Hepatocyte (in vitro differentiated cells): ENCODE results near the gene HTR3D. TPM values are rescaled to one million over a fixed set of nuclear protein-coding genes. Genes with fewer than 3 reads are reported as not detected.

Source experiments
- DNase-seq: peaks from one replicate; pipeline ENCODE4 v3.0.0-alpha.2; 2016; ENCODE audit warnings: low spot score
- H2AFZ ChIP-seq: fragments of 200-600 bp; sonication (generic); 2 replicates; pipeline ENCODE4 v1.6.0; 2016; ENCODE audit warnings: antibody characterized with exemption, mild to moderate bottlenecking
- H3K27ac ChIP-seq: fragments of 200-600 bp; sonication (generic); 2 replicates; pipeline ENCODE4 v1.5.1; 2016; ENCODE audit warnings: mild to moderate bottlenecking
- H3K27me3 ChIP-seq: fragments of 200-600 bp; sonication (generic); 2 replicates; pipeline ENCODE4 v1.6.1; 2016
- H3K36me3 ChIP-seq: fragments of 200-600 bp; sonication (generic); replicated peaks from 2 replicates; pipeline ENCODE4 v1.5.1; 2016; ENCODE audit warnings: low read depth; ENCODE audit not compliant: insufficient read depth
- H3K4me1 ChIP-seq: fragments of 200-600 bp; sonication (generic); 2 replicates; pipeline ENCODE4 v1.5.1; 2016; ENCODE audit warnings: mild to moderate bottlenecking, moderate library complexity; ENCODE audit not compliant: insufficient read depth
- H3K4me2 ChIP-seq: fragments of 200-600 bp; sonication (generic); 2 replicates; pipeline ENCODE4 v1.6.0; 2016
- H3K4me3 ChIP-seq: fragments of 200-600 bp; sonication (generic); 2 replicates; pipeline ENCODE4 v1.5.1; 2016; ENCODE audit warnings: mild to moderate bottlenecking
- H3K79me2 ChIP-seq: fragments of 200-600 bp; sonication (generic); 2 replicates; pipeline ENCODE4 v1.6.0; 2017; ENCODE audit warnings: mild to moderate bottlenecking
- H3K9me2 ChIP-seq: fragments of 200-600 bp; sonication (generic); replicated peaks from 2 replicates; pipeline ENCODE4 v1.6.0; 2017; ENCODE audit warnings: mild to moderate bottlenecking; ENCODE audit not compliant: insufficient read depth
- H3K9me3 ChIP-seq: fragments of 200-600 bp; sonication (generic); 2 replicates; pipeline ENCODE4 v1.5.1; 2016; ENCODE audit warnings: low read depth, mild to moderate bottlenecking
- H4K20me1 ChIP-seq: fragments of 200-600 bp; sonication (generic); 2 replicates; pipeline ENCODE4 v1.6.0; 2016; ENCODE audit warnings: mild to moderate bottlenecking; ENCODE audit not compliant: insufficient read depth, poor library complexity, severe bottlenecking
- EZH2 ChIP-seq: fragments of 200-600 bp; sonication (generic); IDR thresholded peaks from 2 replicates; pipeline ENCODE4 v1.6.1; 2016; ENCODE audit warnings: antibody characterized with exemption, mild to moderate bottlenecking, borderline replicate concordance
- EZH2phosphoT487 ChIP-seq: fragments of 200-600 bp; sonication (generic); IDR thresholded peaks from one replicate; pipeline ENCODE4 v1.6.1; 2018; ENCODE audit warnings: antibody characterized with exemption, mild to moderate bottlenecking, low read depth, moderate library complexity; ENCODE audit not compliant: unreplicated experiment, severe bottlenecking
- WGBS: methylation state at CpG from one replicate; pipeline ENCODE4 v1.1.6; 2016; ENCODE audit warnings: low lambda C conversion rate; ENCODE audit errors: missing lambda C conversion rate; 5-methylcytosine and 5-hydroxymethylcytosine counted together
- polyA plus RNA-seq: library from polyadenylated mRNA; unstranded; fragments of >200 nt; fragmentation: Nextera tagmentation; extraction: Ambion mirVana; gene quantifications from 2 replicates; pipeline ENCODE4 v1.2.1, GENCODE V29; 2016
- total RNA-seq: library from RNA; depleted of rRNA; stranded (reverse); fragments of >200 nt; gene quantifications from 2 replicates; pipeline ENCODE4 v1.2.3, GENCODE V29; 2014
- TF ChIP-seq, protein P1 (sequence below): fragments of 200-600 bp; sonication (generic); IDR thresholded peaks from 2 replicates; pipeline ENCODE4 v1.5.1; 2016; ENCODE audit warnings: antibody characterized with exemption, mild to moderate bottlenecking; ENCODE audit not compliant: poor library complexity

HTR3D gene
- total and polyA plus RNA-seq, 2 experiments from 2014 or later: not detected

DNA sequence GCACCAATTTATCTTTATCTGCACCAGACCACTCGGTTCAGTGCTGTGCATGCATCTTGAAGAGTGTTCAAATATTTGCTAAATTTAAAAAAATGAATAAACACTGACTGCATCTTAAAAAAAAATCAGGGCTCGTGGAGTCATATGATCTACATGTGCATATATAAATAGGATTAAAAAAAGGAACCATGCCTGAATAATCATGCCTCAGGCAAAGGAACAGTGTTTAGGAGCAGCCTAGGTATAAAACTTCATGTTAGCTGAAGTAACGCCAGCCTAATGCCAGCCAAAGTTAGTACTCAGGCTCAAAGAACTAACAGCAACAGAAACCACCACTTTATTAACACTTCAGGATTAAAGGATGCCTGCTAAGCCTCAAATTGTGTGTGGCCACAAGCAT lies 23.4 kb upstream of the HTR3D start:
- DNase-seq: no peak
- no peaks in the 10 kb centered on the region for H3K9me2 ChIP-seq
- no peaks in the 10 kb centered on the region for H4K20me1 ChIP-seq
- no peaks in the 10 kb centered on the region for H3K79me2 ChIP-seq
- no peaks in the 10 kb centered on the region for H3K9me3 ChIP-seq
- H3K4me2 ChIP-seq: no peak overlapping the region
- WGBS: 59% methylated on average over 3 of the region's 3 CpGs
- H2AFZ ChIP-seq: no peak overlapping the region
- H3K4me1 ChIP-seq: peaks cover 13% of the 10 kb centered on the region
- H3K27ac ChIP-seq: no peak overlapping the region
- H3K4me3 ChIP-seq: no peak overlapping the region
- no peak for TF ChIP-seq EZH2
- no peak for TF ChIP-seq EZH2phosphoT487
- TF ChIP-seq, protein P1, sequence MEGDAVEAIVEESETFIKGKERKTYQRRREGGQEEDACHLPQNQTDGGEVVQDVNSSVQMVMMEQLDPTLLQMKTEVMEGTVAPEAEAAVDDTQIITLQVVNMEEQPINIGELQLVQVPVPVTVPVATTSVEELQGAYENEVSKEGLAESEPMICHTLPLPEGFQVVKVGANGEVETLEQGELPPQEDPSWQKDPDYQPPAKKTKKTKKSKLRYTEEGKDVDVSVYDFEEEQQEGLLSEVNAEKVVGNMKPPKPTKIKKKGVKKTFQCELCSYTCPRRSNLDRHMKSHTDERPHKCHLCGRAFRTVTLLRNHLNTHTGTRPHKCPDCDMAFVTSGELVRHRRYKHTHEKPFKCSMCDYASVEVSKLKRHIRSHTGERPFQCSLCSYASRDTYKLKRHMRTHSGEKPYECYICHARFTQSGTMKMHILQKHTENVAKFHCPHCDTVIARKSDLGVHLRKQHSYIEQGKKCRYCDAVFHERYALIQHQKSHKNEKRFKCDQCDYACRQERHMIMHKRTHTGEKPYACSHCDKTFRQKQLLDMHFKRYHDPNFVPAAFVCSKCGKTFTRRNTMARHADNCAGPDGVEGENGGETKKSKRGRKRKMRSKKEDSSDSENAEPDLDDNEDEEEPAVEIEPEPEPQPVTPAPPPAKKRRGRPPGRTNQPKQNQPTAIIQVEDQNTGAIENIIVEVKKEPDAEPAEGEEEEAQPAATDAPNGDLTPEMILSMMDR: no peak
- H3K27me3 ChIP-seq: no peaks in the 10 kb centered on the region
- no peaks in the 10 kb centered on the region for H3K36me3 ChIP-seq

DNA sequence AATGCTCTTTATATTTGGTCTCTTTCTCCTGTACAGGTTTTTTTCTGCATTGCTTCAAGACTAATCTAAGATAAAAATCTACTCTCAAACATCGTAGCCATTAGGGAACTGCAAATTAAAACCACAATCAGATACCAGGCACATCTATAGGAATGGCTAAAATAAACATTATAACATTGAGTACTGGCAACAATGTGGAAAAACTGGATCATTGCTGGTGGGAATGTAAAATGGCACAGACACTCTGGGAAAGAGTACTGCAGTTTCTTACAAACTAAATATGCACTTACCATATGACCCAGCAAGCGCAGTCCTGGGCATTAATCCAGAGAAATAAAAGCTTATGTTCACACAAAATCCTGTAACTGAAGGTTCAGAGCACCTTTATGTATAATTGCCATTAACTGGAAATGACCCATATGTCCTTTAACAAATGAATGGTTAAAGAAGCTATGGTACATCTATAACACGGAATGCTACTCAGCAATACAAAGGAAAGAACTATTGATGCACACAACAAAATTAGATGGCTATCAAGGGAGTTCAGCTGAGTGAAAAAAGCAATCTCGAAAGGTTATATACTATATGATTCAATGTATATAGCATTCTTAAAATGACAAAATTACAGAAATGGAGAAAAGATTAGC lies 20.2 kb upstream of the HTR3D start:
- H3K4me2 ChIP-seq: no peak overlapping the region
- TF ChIP-seq, protein P1: no peak
- no peak for TF ChIP-seq EZH2
- TF ChIP-seq EZH2phosphoT487: no peak
- H3K27me3 ChIP-seq: no peaks in the 10 kb centered on the region
- H2AFZ ChIP-seq: no peak overlapping the region
- WGBS: 58% methylated on average over 4 of the region's 4 CpGs
- no peak for DNase-seq
- peaks cover 16% of the 10 kb centered on the region for H3K4me1 ChIP-seq
- no peak overlapping the region for H3K27ac ChIP-seq
- no peaks in the 10 kb centered on the region for H3K9me3 ChIP-seq
- H3K9me2 ChIP-seq: no peaks in the 10 kb centered on the region
- peaks cover 16% of the 10 kb centered on the region for H3K79me2 ChIP-seq
- H3K36me3 ChIP-seq: no peaks in the 10 kb centered on the region
- H3K4me3 ChIP-seq: no peak overlapping the region
- no peaks in the 10 kb centered on the region for H4K20me1 ChIP-seq

DNA sequence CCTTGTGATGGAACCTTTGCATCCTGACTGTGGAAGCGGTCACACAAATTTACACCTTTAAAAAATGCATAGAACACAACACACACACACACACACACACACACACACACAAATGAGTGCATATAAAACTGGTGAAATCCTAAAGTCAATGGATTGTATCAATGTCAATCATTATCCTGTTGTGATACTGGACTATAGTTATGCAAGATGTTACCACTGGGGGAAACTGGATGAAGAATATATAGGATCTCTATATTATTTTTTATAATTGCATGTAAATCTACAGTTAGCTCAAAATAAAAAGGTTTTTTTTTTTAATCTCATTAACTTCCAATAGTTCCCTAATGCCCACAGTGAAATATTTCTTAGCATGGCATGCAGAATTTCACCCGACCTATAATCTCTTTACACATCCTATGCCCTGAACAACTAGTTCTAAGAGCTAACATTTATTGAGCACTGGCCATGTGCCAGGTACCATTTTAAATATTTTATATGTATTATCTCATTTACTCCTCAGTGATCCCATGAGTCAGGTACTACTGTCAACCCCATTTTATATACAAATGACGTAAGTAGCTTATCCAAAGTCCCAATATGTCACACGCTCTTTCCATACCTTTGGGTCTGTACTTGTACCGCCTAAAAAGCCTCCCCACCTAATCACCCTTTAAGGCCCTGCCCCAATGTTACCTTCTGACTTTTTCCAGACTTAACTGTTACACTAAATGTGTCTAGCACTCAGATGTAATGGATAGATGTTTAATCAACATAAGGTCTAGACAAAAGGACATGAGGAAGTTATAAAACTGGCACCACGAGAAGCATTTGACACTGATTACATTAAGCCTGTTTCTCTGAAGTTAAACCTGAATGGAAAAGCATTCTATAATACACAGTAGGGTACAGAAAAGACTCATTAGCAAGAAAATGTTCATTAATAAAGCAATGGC lies 19.3 kb upstream of the HTR3D start:
- Histone ChIP-seq H3K9me2 (no peaks in the 10 kb centered on the region), H3K27ac (no peak overlapping the region), H3K27me3 (no peaks in the 10 kb centered on the region), H4K20me1 (no peaks in the 10 kb centered on the region), H3K36me3 (no peaks in the 10 kb centered on the region), H2AFZ (no peak overlapping the region), H3K4me1 (peaks cover 23% of the 10 kb centered on the region), H3K4me2 (no peak overlapping the region), H3K4me3 (no peak overlapping the region), H3K79me2 (peaks cover 23% of the 10 kb centered on the region), H3K9me3 (no peaks in the 10 kb centered on the region)
- TF ChIP-seq, protein P1: no peak
- TF ChIP-seq EZH2 (no peak), EZH2phosphoT487 (no peak)
- 80% methylated on average over 6 of the region's 6 CpGs for WGBS
- DNase-seq: no peak
